ENCODE measurements around the gene TGIF2. TPM values are rescaled to one million over a fixed set of nuclear protein-coding genes. Genes with fewer than 3 reads are reported as not detected.

Gene TGIF2
- total and polyA plus RNA-seq, 2 of the 4 experiments (the other 2 are of a cell fraction): 9.7 to 12.7 TPM

GRCh38 chr20:36578356-36579041 lies 5.1 kb downstream of the TGIF2 start:
- no peak overlapping the region for H2BK20ac ChIP-seq (ENCODE audit: low read depth, low read length)
- no peaks in the 10 kb centered on the region for H3K9me3 ChIP-seq (ENCODE audit: control insufficient read depth, insufficient read depth, low read length)
- no peak overlapping the region for H3K4me3 ChIP-seq (ENCODE audit: insufficient read depth, low read depth, low read length)
- H3K79me1 ChIP-seq (ENCODE audit: low read depth in 1 of 2, low read length in 2 of 2): peaks cover 32 to 56% of the 10 kb centered on the region in 2 experiments
- H3K9me1 ChIP-seq (ENCODE audit: insufficient read depth, low read length): peaks cover 20% of the 10 kb centered on the region
- H4K91ac ChIP-seq (ENCODE audit: insufficient read depth, low read depth, low read length): no peak overlapping the region
- no peak overlapping the region for H3K9ac ChIP-seq (ENCODE audit: low read depth, low read length)
- H2AK9ac ChIP-seq (replicated peaks; ENCODE audit: low read depth, low read length, poor library complexity): peak overlapping the region; percentile 65
- peak overlapping the region; percentile 51 for H2AFZ ChIP-seq (replicated peaks; ENCODE audit: low read length, poor library complexity)
- no peak overlapping the region for H3K4ac ChIP-seq (ENCODE audit: low read depth, low read length)
- WGBS, 2 experiments (ENCODE audit: extremely low coverage in 2 of 2, insufficient read length in 1 of 2): 93% methylated on average over 3 of the region's 15 CpGs; no CpG with 5 or more reads in 1 of the 2 experiments
- peaks cover 38% of the 10 kb centered on the region for H4K20me1 ChIP-seq (ENCODE audit: insufficient read depth, low read length)
- intact Hi-C loops (cut with micrococcal nuclease): no loop called here
- no peak overlapping the region for H2BK5ac ChIP-seq (ENCODE audit: low read depth, low read length, poor library complexity, severe bottlenecking)
- CTCF ChIA-PET: interaction anchor here (0.6 kb wide), 1 partner anchor 365 kb away, joined by 3 read pairs; no protein-coding TSS in a partner anchor
- no peak overlapping the region for H3K56ac ChIP-seq (ENCODE audit: extremely low read depth, insufficient read depth, low read length)
- H3K27me3 ChIP-seq (ENCODE audit: control insufficient read depth, insufficient read depth, low read length): no peaks in the 10 kb centered on the region
- no peak overlapping the region for H3K18ac ChIP-seq (ENCODE audit: low read depth, low read length)
- H2AK5ac ChIP-seq (ENCODE audit: low read depth, low read length): no peak overlapping the region
- no TSS peak for BruUV-seq (replicated peaks)
- in situ Hi-C loops (cut with MboI; ENCODE audit: low sequenced_read_pairs): no loop called here
- peaks cover 26% of the 10 kb centered on the region for H3K36me3 ChIP-seq (ENCODE audit: control insufficient read depth, insufficient read depth, low read length)
- ATAC-seq (ENCODE audit: low read depth) (no peak), DNase-seq (no peak)
- no peak for TF ChIP-seq CEBPB (IDR thresholded peaks at IDR 0.05; ENCODE audit: low read depth, low read length)
- TF ChIP-seq MXI1 (IDR thresholded peaks at IDR 0.05; ENCODE audit: borderline replicate concordance, low read depth, low read length): no peak
- TF ChIP-seq NFE2L2 (IDR thresholded peaks at IDR 0.05; ENCODE audit: low read depth, low read length): no peak
- TF ChIP-seq RCOR1 (IDR thresholded peaks at IDR 0.05; ENCODE audit: insufficient replicate concordance, low read length): no peak
- TF ChIP-seq FOS (IDR thresholded peaks at IDR 0.05; ENCODE audit: low read depth, low read length): no peak
- no peak for TF ChIP-seq RAD21 (IDR thresholded peaks at IDR 0.05; ENCODE audit: low read length)
- dilution Hi-C loops (cut with HindIII; ENCODE audit: low sequenced_read_pairs, unreplicated experiment): no loop called here
- no peak overlapping the region for H4K8ac ChIP-seq (ENCODE audit: low read depth in 2 of 2, low read length in 2 of 2)
- H3K27ac ChIP-seq (ENCODE audit: insufficient read depth, low read length): no peak overlapping the region
- no peak overlapping the region for H3K23ac ChIP-seq (ENCODE audit: low read depth, low read length)
- no peak overlapping the region for H4K5ac ChIP-seq (ENCODE audit: low read depth, low read length)
- no peak overlapping the region; the same call in 1 of the 2 replicates for H3K14ac ChIP-seq (replicated peaks; ENCODE audit: low read depth, low read length)
- H3K4me2 ChIP-seq (ENCODE audit: low read depth, low read length): no peak overlapping the region
- peaks cover 7% of the 10 kb centered on the region for H3K4me1 ChIP-seq (ENCODE audit: control insufficient read depth, insufficient read depth, low read length)
- no peak overlapping the region for H2BK15ac ChIP-seq (ENCODE audit: low read depth, low read length)
- POLR2A ChIA-PET (ENCODE audit: unreplicated experiment): no interaction called here
- no peak overlapping the region for H2BK120ac ChIP-seq (ENCODE audit: low read depth, low read length)

Measured in IMR-90 (cell line).